Stimulated activated CD4-positive, alpha-beta T cell treated with anti-CD3 and anti-CD28 coated beads, Interleukin-12 subunit alpha, Interleukin-12 subunit beta, amount 100 ng/mL, for 24 hours (primary cell): Measurements from ENCODE around the gene NRIP3.
A peak's percentile ranks its signal among the peaks of the same experiment; 100 is the strongest.
"Not testable (repeated sequence)": the region's sequence is repeated elsewhere in the genome, so short reads cannot be mapped to it uniquely, and the experiment has no call there.

Source experiments
- DNase-seq, 2 experiments: peaks; one replicate each; pipeline ENCODE4 v3.0.0-alpha.2; 2020; ENCODE audit warnings: low read depth in 2 of 2

Gene NRIP3

DNA sequence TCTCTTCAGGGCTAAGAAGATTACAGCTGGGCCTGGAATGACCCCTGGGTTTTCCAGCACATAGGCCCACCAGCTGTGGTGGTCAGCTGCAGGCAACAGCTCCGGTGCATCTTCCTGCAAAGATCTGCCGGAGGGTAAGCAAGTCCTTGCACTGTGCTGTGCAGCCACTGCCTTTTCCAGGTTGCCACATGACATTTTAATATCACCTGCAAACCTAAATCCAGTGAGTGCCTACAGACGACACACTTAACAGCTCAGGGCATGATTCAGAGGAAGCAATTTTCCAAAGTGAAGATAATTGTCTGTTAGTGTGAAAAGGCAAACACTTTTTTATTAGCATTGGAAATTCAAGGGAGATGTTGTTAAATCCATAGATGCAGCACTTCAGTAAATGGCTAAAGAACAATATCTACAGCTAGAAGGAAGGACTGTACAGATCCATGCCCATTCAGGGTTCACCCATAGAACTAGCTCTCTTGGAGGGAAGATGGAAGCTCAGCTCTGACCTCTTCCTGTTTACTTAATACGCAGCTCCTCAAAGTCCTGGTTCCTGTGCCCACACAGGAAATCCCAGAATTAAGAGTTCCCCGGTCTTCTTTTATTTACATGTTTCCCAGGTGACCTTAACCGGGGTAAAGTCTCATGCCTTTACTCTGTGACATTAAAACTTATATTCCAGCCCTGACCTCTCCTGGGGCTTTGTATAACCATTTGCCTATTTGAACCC, 13.3 kb upstream of the NRIP3 start:
- DNase-seq: no peak

- DNase-seq: peak; percentile 21 to 40
These were observed 11.9 kb upstream of the NRIP3 start for GRCh38 chr11:9015677-9016076.

DNA sequence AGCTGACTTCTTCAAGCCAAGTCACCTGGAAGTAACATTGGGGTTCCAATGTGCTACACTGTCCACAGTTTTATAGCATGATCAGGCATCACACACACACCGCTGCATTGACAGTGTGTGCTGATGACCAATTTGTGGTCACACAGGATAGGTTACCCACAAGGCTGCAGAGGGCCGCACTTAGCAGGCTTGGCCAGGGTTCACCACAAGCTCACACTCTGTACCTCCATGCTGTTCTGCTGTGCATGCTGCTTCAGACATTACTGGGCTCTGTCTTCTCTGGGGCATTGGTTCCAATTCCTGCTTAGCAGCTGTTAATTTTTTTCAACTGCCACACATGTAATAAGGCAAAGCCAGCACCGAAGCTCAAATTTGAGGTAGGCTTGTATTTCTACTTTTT, 11.0 kb upstream of the NRIP3 start:
- DNase-seq: no peak

DNA sequence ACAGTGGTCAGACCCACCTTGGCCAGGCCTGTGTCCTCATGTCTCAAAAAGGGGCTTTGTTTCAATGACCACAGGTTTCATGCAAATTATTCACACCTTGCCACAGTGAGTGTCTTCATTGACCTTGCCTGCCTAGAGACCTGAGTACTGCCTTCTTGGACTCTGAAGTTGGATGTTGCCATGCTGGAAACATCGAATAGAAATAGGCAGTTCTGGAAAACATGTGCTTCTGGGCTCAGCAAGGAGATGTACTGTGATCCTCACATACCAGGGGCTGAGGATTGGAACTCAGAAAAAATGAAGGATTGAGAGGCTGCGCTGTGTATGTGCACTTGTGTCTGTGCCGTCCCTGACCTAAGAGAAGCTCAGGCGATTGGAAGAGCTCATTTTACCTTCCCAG, 9.6 kb upstream of the NRIP3 start:
- no peak for DNase-seq

DNA sequence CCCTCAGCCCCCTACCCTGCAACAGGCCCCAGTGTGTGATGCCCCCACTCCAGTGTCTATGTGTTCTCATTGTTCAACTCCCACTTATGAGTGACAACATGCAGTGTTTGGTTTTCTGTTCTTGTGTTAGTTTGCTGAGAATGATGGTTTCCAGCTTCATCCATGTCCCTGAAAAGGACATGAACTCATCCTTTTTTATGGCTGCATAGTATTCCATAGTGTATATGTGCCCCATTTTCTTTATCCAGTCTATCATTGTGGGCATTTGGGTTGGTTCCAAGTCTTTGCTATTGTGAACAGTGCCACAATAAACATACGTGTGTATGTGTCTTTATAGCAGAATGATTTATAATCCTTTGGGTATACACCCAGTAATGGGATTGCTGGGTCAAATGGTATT, 5.7 kb upstream of the NRIP3 start:
- DNase-seq: not testable (repeated sequence)

DNA sequence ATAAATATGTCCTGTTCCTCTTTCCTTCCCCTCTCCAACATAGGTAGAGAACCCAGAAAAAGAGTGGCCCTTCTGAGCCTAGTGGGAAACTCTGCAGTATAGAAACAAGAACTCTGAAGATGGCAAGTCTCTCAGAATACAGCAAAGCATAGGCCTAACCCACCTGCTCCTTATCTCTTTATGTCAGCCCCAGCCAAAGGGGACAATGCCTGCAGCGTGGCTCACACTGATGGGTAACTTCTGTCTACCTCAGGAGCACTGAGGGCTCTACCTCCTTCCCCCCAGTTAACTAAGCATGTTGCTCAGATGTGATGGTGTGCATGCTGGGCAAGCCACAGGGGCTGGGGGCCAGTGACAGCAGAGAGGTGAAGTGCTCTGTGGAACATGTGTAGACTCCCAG, 4.9 kb upstream of the NRIP3 start:
- DNase-seq: no peak

GRCh38 chr11:9008011-9008550, 4.3 kb upstream of the NRIP3 start:
- no peak for DNase-seq

DNA sequence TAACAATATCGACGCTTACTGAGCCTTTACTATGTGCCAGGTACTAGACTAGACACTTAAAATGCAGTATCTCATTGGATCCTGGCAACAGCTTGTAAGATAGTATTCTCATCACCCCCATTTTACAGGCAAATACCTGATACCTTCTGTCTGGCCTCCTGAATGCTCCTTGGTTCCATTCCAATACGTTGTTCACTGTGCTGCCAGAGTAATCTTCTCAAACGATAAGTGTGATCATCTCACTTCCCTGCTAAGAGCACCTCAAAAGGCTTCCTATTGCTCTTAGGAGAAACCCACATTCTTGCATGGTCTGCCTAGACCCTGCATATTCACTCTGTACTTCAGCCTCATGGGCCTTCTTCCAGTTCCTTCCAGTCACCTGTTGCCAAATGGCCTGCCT, 1.3 kb upstream of the NRIP3 start:
- no peak for DNase-seq

DNA sequence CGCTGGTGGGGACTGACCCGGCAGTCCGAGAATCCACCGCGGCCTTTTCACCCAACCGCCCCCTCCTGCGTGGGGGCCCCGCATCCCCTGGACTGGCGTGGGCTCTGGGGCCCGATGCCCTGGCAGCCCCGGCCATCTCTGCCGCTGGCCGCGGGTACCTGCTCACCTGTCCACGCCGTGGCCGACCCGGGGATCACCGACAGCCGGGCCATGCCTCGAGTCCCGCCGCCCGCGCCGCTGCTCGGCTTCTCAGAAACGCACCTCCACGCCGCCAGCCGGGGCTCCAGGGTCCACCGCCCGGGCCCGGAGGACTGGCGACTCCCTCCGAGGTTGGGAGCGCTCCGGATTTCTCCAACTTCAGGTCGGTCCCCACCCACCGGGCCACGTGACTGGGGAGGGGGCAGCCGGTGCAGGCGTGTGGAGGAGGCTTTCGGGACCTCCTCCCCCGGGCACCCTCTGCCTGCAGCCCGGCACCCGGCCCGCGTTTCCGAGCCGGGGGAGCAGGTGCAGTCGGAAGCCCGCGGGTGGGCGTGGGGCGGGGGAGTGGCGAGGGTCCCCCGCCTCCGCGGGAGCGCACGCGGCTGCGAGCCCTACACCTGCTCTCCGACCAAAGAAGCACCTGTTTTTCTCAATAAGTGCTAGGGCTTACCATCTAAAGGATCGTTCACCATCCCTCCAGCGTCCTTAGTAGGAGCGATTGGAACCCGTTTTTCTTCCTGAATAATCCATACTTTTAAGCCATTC, 554 bp upstream of the NRIP3 start:
- no peak for DNase-seq

DNA sequence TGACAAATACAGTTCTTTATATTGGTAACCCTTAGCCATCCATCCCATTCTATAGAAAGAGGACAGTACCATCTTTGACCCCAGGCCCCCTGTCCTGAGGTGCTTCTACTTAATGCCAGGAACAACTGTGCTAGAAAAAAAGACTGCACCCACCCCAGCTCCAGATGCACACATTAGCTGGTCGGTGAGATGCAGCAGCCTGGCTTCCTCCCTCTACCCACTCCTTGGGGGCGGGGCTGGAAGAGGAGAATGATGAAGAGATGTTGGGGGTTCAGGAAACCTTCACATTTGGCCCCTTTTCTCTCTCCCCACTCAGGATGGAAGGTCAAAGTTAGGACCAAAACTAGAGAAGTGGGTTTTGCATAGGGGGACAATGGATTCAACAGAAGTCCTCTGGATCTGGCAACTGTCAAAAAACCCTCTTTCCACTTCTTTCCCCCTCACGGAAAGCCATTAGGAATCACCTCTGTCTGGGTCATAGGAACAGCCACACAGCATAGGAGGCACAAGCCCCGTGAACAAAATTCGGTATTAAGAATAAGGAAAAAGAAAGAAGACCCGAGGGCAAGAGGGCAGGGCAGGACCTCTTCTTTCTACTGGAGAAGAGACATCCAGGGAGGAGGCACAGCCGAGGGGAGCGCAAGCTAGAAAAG, 755 bp downstream of the NRIP3 start:
- DNase-seq: peak in 1 of 2 experiments; percentile 9

DNA sequence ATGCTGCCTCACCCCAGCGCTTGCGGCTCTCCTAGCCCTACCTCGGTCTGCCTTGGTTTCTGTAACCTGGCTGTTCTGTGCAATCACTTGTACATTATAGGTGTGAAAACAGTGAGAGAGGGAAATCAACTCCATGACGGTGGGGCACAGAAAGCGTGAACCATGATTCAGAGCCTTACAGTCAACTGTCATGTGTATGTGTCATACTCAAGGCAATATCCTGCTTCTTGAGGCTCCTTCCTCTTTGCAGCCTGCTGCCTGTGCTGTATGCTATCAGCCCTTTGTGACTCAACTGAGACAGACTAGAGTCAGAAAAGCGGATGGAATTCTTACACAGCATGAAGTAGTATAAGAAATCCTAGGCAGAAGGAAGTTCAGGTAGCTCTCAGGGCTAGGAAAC, 2.1 kb downstream of the NRIP3 start:
- peak; percentile 22 to 24 for DNase-seq

DNA sequence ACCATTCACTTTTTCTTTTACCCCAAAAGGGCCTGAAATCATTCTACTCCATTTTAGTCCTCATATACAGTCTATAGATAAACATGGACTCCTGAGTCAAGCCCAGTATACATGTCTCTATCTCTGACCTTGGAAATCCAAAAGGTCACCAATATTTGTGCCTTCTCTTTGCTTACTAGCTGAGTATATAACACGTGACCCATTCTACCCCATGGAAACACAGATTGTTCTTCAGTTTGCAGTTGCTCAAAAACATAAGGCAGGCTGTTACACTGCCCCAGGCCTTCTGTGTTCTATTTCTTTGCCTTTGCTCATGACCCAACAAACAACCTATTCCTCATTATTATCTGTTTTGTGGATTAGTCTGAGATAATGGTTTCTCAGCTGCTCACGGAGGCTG, 5.8 kb downstream of the NRIP3 start:
- DNase-seq: no peak

GRCh38 chr11:8997451-8997850, 6.3 kb downstream of the NRIP3 start:
- DNase-seq: no peak

GRCh38 chr11:8989453-8989852, 14.3 kb downstream of the NRIP3 start:
- no peak for DNase-seq

DNA sequence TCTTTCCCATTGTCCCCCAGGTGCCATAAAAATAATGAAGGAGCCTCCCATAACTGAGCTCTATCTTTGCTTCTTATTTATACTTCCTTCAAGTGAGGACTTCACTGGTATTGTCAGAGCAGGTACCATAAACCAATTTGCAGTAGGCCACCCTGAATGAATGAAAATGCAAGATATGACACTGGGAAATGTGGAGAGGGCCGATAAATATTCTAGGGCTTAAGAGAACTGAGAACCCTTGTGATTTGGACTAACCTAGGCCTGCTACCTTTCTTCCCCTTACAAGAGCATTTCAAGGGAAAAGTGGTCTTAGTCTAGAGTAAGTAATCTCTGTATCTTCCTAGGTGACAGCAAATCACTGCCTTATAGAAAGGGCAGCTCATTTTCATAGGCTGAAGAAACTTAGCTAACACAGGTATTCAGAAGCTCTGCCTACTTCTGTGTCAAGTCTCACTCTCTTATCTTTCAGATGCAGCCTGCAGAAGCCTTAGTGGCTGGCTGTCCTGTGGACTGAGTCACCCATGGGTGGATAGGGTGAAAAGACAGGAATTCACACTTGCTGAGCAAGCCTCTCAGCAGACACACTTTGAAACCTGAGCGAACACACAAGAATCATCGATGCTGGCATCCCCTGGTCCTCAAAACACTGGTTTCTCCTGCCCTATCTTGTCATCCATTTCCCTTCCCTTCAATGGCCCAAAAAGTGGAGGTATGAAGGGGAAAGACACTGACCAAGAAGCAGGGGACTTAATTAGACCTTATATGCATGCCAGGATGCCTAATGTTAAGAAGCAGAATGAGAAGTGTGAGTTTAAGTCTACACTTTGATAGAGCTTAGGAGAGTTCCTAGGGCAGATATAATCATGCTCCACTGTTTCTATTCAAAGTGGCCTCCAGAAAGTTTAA, 15.2 kb downstream of the NRIP3 start:
- no peak for DNase-seq

DNA sequence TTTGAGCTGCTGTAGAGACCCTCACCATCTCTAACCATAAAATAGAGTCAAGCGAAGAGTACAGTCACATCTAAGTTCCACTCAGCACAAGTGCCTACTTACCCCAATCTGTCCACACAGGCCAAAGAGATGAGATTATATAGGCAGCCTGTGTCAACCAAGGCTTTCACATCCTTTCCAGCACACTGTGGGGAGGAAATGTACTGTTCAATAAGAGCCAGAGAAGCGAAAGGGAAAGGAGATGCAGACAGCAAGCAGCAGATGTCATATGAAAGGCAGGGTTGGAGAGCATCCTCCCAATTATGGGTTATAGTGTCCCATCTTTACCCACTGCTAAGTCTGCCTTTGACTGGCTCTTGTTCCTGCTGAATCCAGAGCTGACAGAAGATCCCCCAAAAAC, 16.4 kb downstream of the NRIP3 start:
- DNase-seq: no peak

- not testable (repeated sequence) for DNase-seq
These were observed 17.0 kb downstream of the NRIP3 start for GRCh38 chr11:8986772-8987171.

DNA sequence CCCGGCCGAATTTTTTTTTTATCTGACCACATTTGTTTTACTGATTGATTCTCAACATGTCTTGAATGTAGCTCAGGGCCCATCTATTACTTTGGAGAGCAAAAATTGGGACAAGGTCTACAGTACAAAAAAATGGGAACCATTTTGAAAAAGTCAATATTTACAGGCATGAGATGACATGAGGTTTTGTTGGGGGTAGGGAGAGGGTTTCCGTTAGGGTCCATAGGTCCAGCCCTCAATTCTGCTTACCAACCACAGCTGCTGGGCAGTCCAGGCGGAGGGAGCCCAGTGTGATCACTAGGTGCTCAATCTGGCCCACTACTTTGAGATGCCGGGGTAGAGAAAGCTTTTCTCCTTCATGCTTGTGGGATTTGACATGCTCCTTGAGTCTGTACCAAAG, 18.3 kb downstream of the NRIP3 start:
- DNase-seq: no peak

DNA sequence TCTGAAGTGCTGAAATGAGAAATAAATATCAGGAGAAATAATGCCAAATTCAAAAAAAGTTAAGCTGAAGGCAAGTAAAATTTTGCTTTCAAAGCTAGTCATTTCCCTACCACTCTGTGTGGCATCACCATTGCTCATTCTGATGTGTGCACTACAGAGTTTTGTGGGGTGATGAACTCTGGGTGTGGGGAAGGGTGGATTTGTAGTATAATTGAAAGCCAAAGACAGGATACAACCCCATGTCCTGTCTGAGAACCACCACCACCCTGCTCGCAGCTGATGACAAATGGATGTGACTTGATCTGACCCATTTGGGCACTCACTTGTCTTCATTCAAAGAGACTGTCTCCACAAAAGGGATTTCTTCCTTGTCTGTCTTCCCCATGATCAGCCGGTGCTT, 20.2 kb downstream of the NRIP3 start:
- DNase-seq: no peak

GRCh38 chr11:8980485-8980884, 23.3 kb downstream of the NRIP3 start:
- no peak for DNase-seq

DNA sequence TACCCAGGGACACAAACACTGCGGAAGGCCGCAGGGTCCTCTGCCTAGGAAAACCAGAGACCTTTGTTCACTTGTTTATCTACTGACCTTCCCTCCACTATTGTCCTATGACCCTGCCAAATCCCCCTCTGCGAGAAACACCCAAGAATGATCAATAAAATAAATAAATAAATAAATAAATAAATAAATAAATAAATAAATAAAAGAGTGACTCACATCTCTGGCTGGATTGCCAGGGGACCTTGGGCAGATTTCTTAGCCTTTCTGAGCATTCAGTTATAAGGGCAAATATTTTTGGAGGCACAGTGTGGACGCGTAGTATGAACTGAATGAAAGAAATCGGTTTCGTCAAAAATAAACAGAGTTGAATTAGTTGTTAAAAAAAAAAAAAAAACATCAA, 24.4 kb downstream of the NRIP3 start:
- not testable (repeated sequence) for DNase-seq

- DNase-seq: no peak
These were observed 30.7 kb downstream of the NRIP3 start for GRCh38 chr11:8973121-8973520.
